Endothelial cell (in vitro differentiated cells): ENCODE results near the gene CNOT4. TPM values are rescaled to one million over a fixed set of nuclear protein-coding genes. Genes with fewer than 3 reads are reported as not detected.

Experiments
- DNase-seq: peaks from one replicate; pipeline ENCODE4 v3.0.0; 2021; ENCODE audit warnings: low spot score
- H3K27ac Mint-ChIP-seq: one replicate; pipeline ENCODE4 v1.8.0; 2021; ENCODE audit warnings: mixed read lengths, inconsistent platforms; ENCODE audit not compliant: unreplicated experiment
- H3K27me3 Mint-ChIP-seq: one replicate; pipeline ENCODE4 v1.8.0; 2021; ENCODE audit warnings: mild to moderate bottlenecking, moderate library complexity, mixed read lengths, inconsistent platforms; ENCODE audit not compliant: unreplicated experiment
- H3K36me3 Mint-ChIP-seq: one replicate; pipeline ENCODE4 v1.8.0; 2021; ENCODE audit warnings: mild to moderate bottlenecking, low read depth, mixed read lengths, inconsistent platforms; ENCODE audit not compliant: unreplicated experiment
- H3K4me1 Mint-ChIP-seq: one replicate; pipeline ENCODE4 v1.8.0; 2021; ENCODE audit warnings: mild to moderate bottlenecking, mixed read lengths, inconsistent platforms; ENCODE audit not compliant: unreplicated experiment
- H3K4me3 Mint-ChIP-seq: one replicate; pipeline ENCODE4 v1.8.0; 2021; ENCODE audit warnings: mild to moderate bottlenecking, mixed read lengths, inconsistent platforms; ENCODE audit not compliant: unreplicated experiment
- H3K9me3 Mint-ChIP-seq: one replicate; pipeline ENCODE4 v1.8.0; 2021; ENCODE audit warnings: mixed read lengths, inconsistent platforms; ENCODE audit not compliant: unreplicated experiment
- CTCF ChIP-seq: fragments of 200-600 bp; sonication (generic); IDR thresholded peaks from one replicate; pipeline ENCODE4 v1.5.0; 2021; ENCODE audit warnings: antibody characterized with exemption; ENCODE audit not compliant: unreplicated experiment
- total RNA-seq: library from RNA; stranded (reverse); fragmentation: NEBNext Ultra II Directional; extraction: Animal tissue kit (Norgen Biotek cat#: 25700); gene quantifications from one replicate; pipeline ENCODE4 v1.2.1, GENCODE V29; 2021; ENCODE audit not compliant: unreplicated experiment

Gene CNOT4
- total RNA-seq, 1 donor from 2014 or later: 22.7 TPM

DNA sequence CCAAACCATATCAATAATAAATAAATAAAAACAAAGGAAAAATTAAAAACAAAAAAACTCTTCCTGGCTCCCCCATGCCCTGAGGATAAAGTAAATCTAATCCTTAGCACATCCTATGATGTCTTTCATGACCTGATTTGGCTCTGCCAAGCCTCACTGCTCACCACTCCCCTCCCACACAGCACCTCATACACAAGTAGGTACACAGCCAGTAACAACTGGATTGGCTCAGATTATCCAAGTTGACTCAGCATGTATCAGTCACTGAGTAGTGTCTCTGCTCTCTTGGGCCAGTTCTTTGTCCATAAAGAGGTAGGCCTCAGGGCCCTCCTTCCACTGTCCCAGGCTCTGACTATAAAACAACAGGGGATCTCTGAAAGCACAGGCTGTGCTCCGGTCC is 176.7 kb downstream of the CNOT4 start:
- no peak for DNase-seq
- H3K27ac Mint-ChIP-seq: no peak overlapping the region
- H3K27me3 Mint-ChIP-seq: peaks cover 6% of the 10 kb centered on the region
- no peak for TF ChIP-seq CTCF
- no peak overlapping the region for H3K4me3 Mint-ChIP-seq
- H3K4me1 Mint-ChIP-seq: no peaks in the 10 kb centered on the region
- H3K36me3 Mint-ChIP-seq: no peaks in the 10 kb centered on the region
- H3K9me3 Mint-ChIP-seq: no peaks in the 10 kb centered on the region

DNA sequence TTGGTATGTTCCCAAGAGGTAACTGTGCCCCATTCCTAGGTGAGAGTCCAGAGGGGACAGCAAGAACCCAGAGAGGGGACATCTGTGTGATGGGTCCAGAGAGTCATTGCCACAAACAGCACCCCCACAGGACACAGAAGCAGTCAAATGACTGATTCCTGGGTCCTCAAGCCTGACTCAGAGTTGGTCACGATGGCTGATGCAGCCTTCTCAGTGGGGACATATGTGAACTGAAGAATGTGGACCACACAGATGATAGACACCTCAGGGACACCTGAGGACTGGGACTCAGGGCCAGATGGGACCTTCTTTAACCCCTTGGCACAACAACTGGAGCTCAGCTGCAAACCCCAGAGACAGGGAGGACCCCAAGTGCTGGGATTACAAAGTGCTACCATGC is 179.8 kb downstream of the CNOT4 start:
- Mint-ChIP-seq H3K36me3 (no peaks in the 10 kb centered on the region), H3K27me3 (peaks cover 7% of the 10 kb centered on the region), H3K4me1 (peaks cover 4% of the 10 kb centered on the region), H3K9me3 (no peaks in the 10 kb centered on the region), H3K27ac (no peak overlapping the region), H3K4me3 (no peak overlapping the region)
- no peak for DNase-seq
- no peak for TF ChIP-seq CTCF

GRCh38 chr7:135328526-135328925 is 181.4 kb downstream of the CNOT4 start:
- no peak for DNase-seq
- Mint-ChIP-seq H3K4me3 (no peak overlapping the region), H3K9me3 (no peaks in the 10 kb centered on the region), H3K27ac (no peak overlapping the region), H3K4me1 (peaks cover 4% of the 10 kb centered on the region), H3K36me3 (no peaks in the 10 kb centered on the region), H3K27me3 (peaks cover 7% of the 10 kb centered on the region)
- TF ChIP-seq CTCF: no peak

- DNase-seq: no peak
- no peak overlapping the region for H3K27ac Mint-ChIP-seq
- no peaks in the 10 kb centered on the region for H3K9me3 Mint-ChIP-seq
- H3K36me3 Mint-ChIP-seq: no peaks in the 10 kb centered on the region
- H3K27me3 Mint-ChIP-seq: peaks cover 7% of the 10 kb centered on the region
- no peak for TF ChIP-seq CTCF
- H3K4me1 Mint-ChIP-seq: peaks cover 4% of the 10 kb centered on the region
- H3K4me3 Mint-ChIP-seq: no peak overlapping the region
Measured at GRCh38 chr7:135328053-135328452, 181.8 kb downstream of the CNOT4 start.

DNA sequence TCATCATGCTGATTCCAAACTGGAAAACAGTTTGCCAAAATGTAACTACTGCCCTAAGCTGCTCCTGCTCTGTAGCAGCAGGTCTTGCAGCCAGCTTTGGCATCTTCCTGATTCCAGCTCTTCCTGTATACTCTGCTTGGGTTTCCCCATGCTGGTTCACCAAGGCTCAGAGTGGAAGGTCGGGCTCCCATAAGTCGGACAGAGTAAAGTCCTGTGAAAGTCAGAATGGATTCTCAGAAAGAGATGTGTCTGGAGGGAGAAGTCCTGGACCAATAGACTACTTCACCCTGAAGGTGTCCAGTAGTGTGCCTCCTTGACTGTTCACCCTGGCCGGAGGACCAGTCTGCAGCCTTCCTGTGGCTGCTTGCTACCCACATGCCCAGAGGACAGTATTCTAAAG is 182.4 kb downstream of the CNOT4 start:
- H3K4me3 Mint-ChIP-seq: no peak overlapping the region
- H3K4me1 Mint-ChIP-seq: peaks cover 4% of the 10 kb centered on the region
- no peaks in the 10 kb centered on the region for H3K9me3 Mint-ChIP-seq
- DNase-seq: no peak
- TF ChIP-seq CTCF: no peak
- H3K27me3 Mint-ChIP-seq: peaks cover 7% of the 10 kb centered on the region
- no peak overlapping the region for H3K27ac Mint-ChIP-seq
- no peaks in the 10 kb centered on the region for H3K36me3 Mint-ChIP-seq
